K562 (cell line): Measurements from ENCODE around the gene LAMA3. TPM values are rescaled to one million over a fixed set of nuclear protein-coding genes. Genes with fewer than 3 reads are reported as not detected.

ENCODE experiments used
- ATAC-seq: fragments of 200-7000 bp; cut with Tn5 transposase; 3 replicates; pipeline ENCODE4 v1.9.1; 2020; ENCODE audit warnings: moderate library complexity
- BruUV-seq: library from RNA; stranded (reverse); fragments of 400-500 nt; replicated peaks from 2 replicates; lab custom pipeline; 2021; lab: Mats Ljungman, UMichigan
- CTCF ChIA-PET: fragments of 300-600 bp; formaldehyde crosslinking; extraction: SDS; loops from one replicate; lab custom pipeline; 2021; ENCODE audit warnings: low intra/inter-chr PET ratio; lab: Yijun Ruan, JAX
- POLR2A ChIA-PET: fragments of 300-600, 350-650 bp; sonication (Branson Sonifier 250); formaldehyde crosslinking; extraction: SDS; loops from one replicate; lab custom pipeline; 2021; ENCODE audit warnings: antibody characterized with exemption, inconsistent platforms; lab: Yijun Ruan, JAX
- DNase-seq, 4 experiments: peaks; one replicate each; pipeline versions ENCODE4 v3.0.0 to v3.0.0-alpha.2; 2011 to 2018; ENCODE audit warnings: low spot score in 3 of 4, mixed read lengths in 3 of 4; ENCODE audit errors: extremely low read depth in 1 of 4
- FAIRE-seq: peaks from 2 replicates; lab custom pipeline; 2011; peaks lifted over from hg19 to GRCh38; lab: Jason Lieb, UNC
- H2AFZ ChIP-seq: 2 replicates; pipeline ENCODE4 v1.6.0; 2011; ENCODE audit warnings: low read depth, low read length, control low read depth, inconsistent platforms
- H3K27ac ChIP-seq: fragments of 200-600 bp; 3 replicates; pipeline ENCODE4 v1.8.0; 2011; ENCODE audit warnings: low read depth, mild to moderate bottlenecking, control low read depth, inconsistent platforms, low read length, moderate library complexity, mixed read lengths; ENCODE audit errors: extremely low read depth
- H3K27me3 ChIP-seq, 2 experiments: fragments of 300-600 bp in 1 of 2; 2 replicates in 1 of 2; 3 replicates in 1 of 2; pipeline versions ENCODE4 v1.6.0 to v1.8.0; 2011; ENCODE audit warnings: inconsistent platforms in 2 of 2, low read length in 2 of 2, mild to moderate bottlenecking in 1 of 2, mixed read lengths in 1 of 2, moderate library complexity in 1 of 2; ENCODE audit not compliant: control insufficient read depth in 2 of 2, insufficient read depth in 2 of 2
- H3K36me3 ChIP-seq: fragments of 300-600 bp; 3 replicates; pipeline ENCODE4 v1.8.0; 2011; ENCODE audit warnings: mild to moderate bottlenecking, low read length, inconsistent platforms; ENCODE audit not compliant: control insufficient read depth, insufficient read depth
- H3K4me1 ChIP-seq, 2 experiments: fragments of 200-600 bp in 1 of 2; replicated peaks in 1 of 2; 2 replicates in 1 of 2; 3 replicates in 1 of 2; pipeline versions ENCODE4 v1.5.1 to v1.8.0; 2011; ENCODE audit warnings: inconsistent platforms in 2 of 2, low read length in 2 of 2, mild to moderate bottlenecking in 1 of 2, mixed read lengths in 1 of 2, moderate library complexity in 1 of 2; ENCODE audit not compliant: control insufficient read depth in 2 of 2, insufficient read depth in 2 of 2
- H3K4me2 ChIP-seq: 2 replicates; pipeline ENCODE4 v1.6.1; 2011; ENCODE audit warnings: low read length, control low read depth, inconsistent platforms, mixed read lengths; ENCODE audit not compliant: insufficient read depth
- H3K4me3 ChIP-seq: fragments of 200-600 bp; sonication (generic), shearing (Covaris generic); 2 replicates; pipeline ENCODE4 v1.5.1; 2016; ENCODE audit warnings: control low read depth, inconsistent platforms
- H3K79me2 ChIP-seq: fragments of 200-600 bp; 3 replicates; pipeline ENCODE4 v1.8.0; 2011; ENCODE audit warnings: low read length, inconsistent platforms; ENCODE audit not compliant: control insufficient read depth, insufficient read depth
- H3K9ac ChIP-seq, 2 experiments: 2 replicates each; pipeline versions ENCODE4 v1.6.0 to v1.6.1; 2011; ENCODE audit warnings: low read depth in 2 of 2, low read length in 2 of 2, control low read depth in 1 of 2, inconsistent platforms in 1 of 2, mild to moderate bottlenecking in 1 of 2, mixed read lengths in 1 of 2; ENCODE audit not compliant: insufficient read depth in 1 of 2
- H3K9me1 ChIP-seq: one replicate; pipeline ENCODE4 v1.6.0; 2011; ENCODE audit warnings: inconsistent platforms, mild to moderate bottlenecking, low read length, moderate library complexity; ENCODE audit not compliant: control insufficient read depth, insufficient read depth
- H3K9me3 ChIP-seq: replicated peaks from 2 replicates; pipeline ENCODE4 v1.5.1; 2011; ENCODE audit warnings: low read depth, low read length, inconsistent platforms; ENCODE audit not compliant: control insufficient read depth, insufficient read depth
- H4K20me1 ChIP-seq: replicated peaks from 2 replicates; pipeline ENCODE4 v1.6.1; 2011; ENCODE audit warnings: low read length, inconsistent platforms, mixed read lengths; ENCODE audit not compliant: control insufficient read depth, insufficient read depth
- CHAMP1 ChIP-seq: fragments of 450-650 bp; IDR thresholded peaks from 2 replicates; pipeline ENCODE4 v1.6.1; 2016; ENCODE audit warnings: mild to moderate bottlenecking
- CHD2 ChIP-seq: IDR thresholded peaks from 2 replicates; pipeline ENCODE4 v1.6.1; 2011; ENCODE audit warnings: low read depth, low read length
- ETS1 ChIP-seq: conservative IDR thresholded peaks from 2 replicates; pipeline ENCODE4 v1.6.1; 2011; ENCODE audit warnings: low read depth, mild to moderate bottlenecking, low read length; ENCODE audit not compliant: control insufficient read depth
- KDM4B ChIP-seq, 2 experiments: fragments of 450-650 bp in 1 of 2; sonication (generic) in 1 of 2; IDR thresholded peaks; 2 replicates each; pipeline ENCODE4 v1.6.1; 2016 to 2017; ENCODE audit warnings: borderline replicate concordance in 2 of 2, antibody characterized with exemption in 1 of 2, low read depth in 1 of 2, mild to moderate bottlenecking in 1 of 2
- KDM5B ChIP-seq: fragments of 200-600 bp; sonication (generic); IDR thresholded peaks from 2 replicates; pipeline ENCODE4 v1.6.1; 2012; ENCODE audit warnings: low read depth, mild to moderate bottlenecking, moderate library complexity, low read length, control low read depth, inconsistent platforms; ENCODE audit not compliant: insufficient replicate concordance
- LCOR ChIP-seq: sonication (generic); formaldehyde crosslinking; IDR thresholded peaks from 2 replicates; pipeline ENCODE4 v1.8.0; 2022; ENCODE audit warnings: mild to moderate bottlenecking, missing genetic modification reagents
- MEF2D ChIP-seq: conservative IDR thresholded peaks from 2 replicates; pipeline ENCODE4 v1.6.1; 2016; ENCODE audit warnings: low read depth, missing genetic modification characterization, missing compliant biosample characterization
- NFE2 ChIP-seq: IDR thresholded peaks from 2 replicates; pipeline ENCODE4 v1.6.1; 2014; ENCODE audit warnings: antibody characterized with exemption, low read depth
- PKNOX1 ChIP-seq: fragments of 450-650 bp; IDR thresholded peaks from 2 replicates; pipeline ENCODE4 v1.6.1; 2016
- SPI1 ChIP-seq: IDR thresholded peaks from 2 replicates; pipeline ENCODE4 v1.6.1; 2011; ENCODE audit warnings: low read depth, low read length, control low read depth, borderline replicate concordance
- ZC3H11A ChIP-seq: IDR thresholded peaks from 2 replicates; pipeline ENCODE4 v1.6.1; 2012; ENCODE audit warnings: low read depth, low read length, improper control_type of control experiment
- ZKSCAN3 ChIP-seq: fragments of 250-450 bp; sonication (Bioruptor Pico); IDR thresholded peaks from 2 replicates; pipeline ENCODE4 v1.4.0; 2020
- ZNF165 ChIP-seq: fragments of 250-450 bp; sonication (Bioruptor Pico); IDR thresholded peaks from 2 replicates; pipeline ENCODE4 v1.4.0; 2020; ENCODE audit warnings: borderline replicate concordance
- ZNF444 ChIP-seq: fragments of 250-450 bp; sonication (Bioruptor Pico); IDR thresholded peaks from 2 replicates; pipeline ENCODE4 v1.4.0; 2020; ENCODE audit warnings: mild to moderate bottlenecking, moderate library complexity
- ZNF589 ChIP-seq: fragments of 200-800 bp; sonication (Bioruptor generic); IDR thresholded peaks from 2 replicates; pipeline ENCODE4 v1.6.1; 2016; ENCODE audit warnings: low read depth, missing genetic modification characterization, missing compliant biosample characterization
- ZNF699 ChIP-seq: fragments of 250-450 bp; sonication (Bioruptor Pico); IDR thresholded peaks from 2 replicates; pipeline ENCODE4 v1.8.0; 2021; ENCODE audit warnings: mild to moderate bottlenecking, moderate library complexity; ENCODE audit not compliant: insufficient replicate concordance
- WGBS: fragments of 100-300 bp; shearing (Covaris generic); methylation state at CpG from one replicate; pipeline ENCODE4 v1.1.6; 2016; ENCODE audit warnings: low coverage, mixed read lengths; ENCODE audit not compliant: insufficient coverage; ENCODE audit errors: missing lambda C conversion rate; 5-methylcytosine and 5-hydroxymethylcytosine counted together
- in situ Hi-C: fragments of 300-500 bp; cut with MboI; formaldehyde crosslinking; loops from 4 replicates; pipeline ENCODE4 v1.15.0; 2018; ENCODE audit warnings: inconsistent platforms, mixed read lengths
- intact Hi-C: fragments of 100-400 bp; cut with micrococcal nuclease; formaldehyde crosslinking; loops from 2 replicates; pipeline ENCODE4 v1.14.2; 2022
- polyA plus RNA-seq, 8 experiments: library from polyadenylated mRNA; depleted of rRNA in 4 of 8; stranded (reverse) in 5 of 8; unstranded in 3 of 8; fragments of >200 nt; fragmentation: Nextera tagmentation in 2 of 8; fragmentation: Illumina TruSeq in 1 of 8; extraction: Ambion mirVana in 2 of 8; extraction: Trizol in 1 of 8; gene quantifications; 2 replicates each; pipeline versions ENCODE4 v1.2.1 to v1.2.3, GENCODE V29; 2011 to 2014; ENCODE audit warnings: inconsistent platforms in 1 of 8, missing spikeins in 1 of 8
- total RNA-seq, 7 experiments: library from RNA; depleted of rRNA in 6 of 7; stranded (reverse); fragments of >200 nt in 6 of 7; fragmentation: Illumina TruSeq in 2 of 7; extraction: Trizol in 2 of 7; gene quantifications; 2 replicates each; pipeline versions ENCODE4 v1.2.1 to v1.2.3, GENCODE V29; 2011 to 2021; ENCODE audit warnings: low replicate concordance in 1 of 7

The LAMA3 gene
- total and polyA plus RNA-seq, 9 of the 15 experiments (the other 6 are each of a cell fraction or from before 2014, with no cell fraction given), result 0.07 TPM; not detected in 8

- no peak overlapping the region for H3K27ac ChIP-seq
- H2AFZ ChIP-seq, result no peak overlapping the region
- ChIA-PET POLR2A (interaction anchor here (0.5 to 0.7 kb wide), 3 partner anchors 102 to 464 kb away, joined by 3 read pairs; no protein-coding TSS in a partner anchor), CTCF (no interaction called here)
- peaks cover 0 to 12% of the 10 kb centered on the region in 2 experiments; a peak in 2 of 5 replicates for H3K27me3 ChIP-seq
- no peaks in the 10 kb centered on the region for H3K4me1 ChIP-seq
- TF ChIP-seq CHD2, result no peak
- no peak for TF ChIP-seq ZNF165 (CRISPR knock-in tag)
- TF ChIP-seq ZC3H11A, result no peak
- no peak for TF ChIP-seq KDM4B (IDR thresholded peaks at IDR 0.05; ENCODE audit: borderline replicate concordance in 2 of 2, low read depth in 1 of 2)
- TF ChIP-seq ETS1, result no peak
- no peak for TF ChIP-seq SPI1
- TF ChIP-seq LCOR (CRISPR knock-in tag), result no peak
- TF ChIP-seq MEF2D (tag), result no peak
- no peak for TF ChIP-seq ZNF699 (CRISPR knock-in tag)
- no peak for TF ChIP-seq ZKSCAN3 (CRISPR knock-in tag)
- TF ChIP-seq PKNOX1, result no peak
- no peak for TF ChIP-seq ZNF589 (CRISPR knock-in tag)
- TF ChIP-seq CHAMP1, result no peak
- TF ChIP-seq NFE2, result no peak
- no peak for TF ChIP-seq KDM5B
- TF ChIP-seq ZNF444, result no peak
- no peak overlapping the region for H3K9ac ChIP-seq
- no peaks in the 10 kb centered on the region for H3K9me1 ChIP-seq
- no peaks in the 10 kb centered on the region for H3K9me3 ChIP-seq
- H3K79me2 ChIP-seq, result no peaks in the 10 kb centered on the region
- DNase-seq, result no peak
- no peak for ATAC-seq
- no TSS peak for BruUV-seq
- no peak for FAIRE-seq
- WGBS, result 0% methylated on average over 3 of the region's 3 CpGs
- H3K36me3 ChIP-seq, result no peaks in the 10 kb centered on the region
- H4K20me1 ChIP-seq, result no peaks in the 10 kb centered on the region
- H3K4me2 ChIP-seq, result no peak overlapping the region
- in situ Hi-C loops (no loop called here), intact Hi-C loops (loop anchor here (5.0 kb wide), 1 partner anchor 308 kb away; the partner anchor contains the start of gene RMC1)
- H3K4me3 ChIP-seq, result no peak overlapping the region
These were observed 121.1 kb downstream of the LAMA3 start for GRCh38 chr18:23810396-23810795.
